ENCODE data around the gene PIGS.
A peak's percentile ranks its signal among the peaks of the same experiment; 100 is the strongest.

GRCh38 chr17:28547623-28548416, 23.5 kb downstream of the PIGS start:
- TF ChIP-seq CTCF (IDR thresholded peaks at IDR 0.05) (peak; percentile 76), EZH2 (IDR thresholded peaks at IDR 0.05; ENCODE audit: borderline replicate concordance, insufficient read depth, low read depth, low read length, poor library complexity, severe bottlenecking) (no peak)
